ENCODE measurements around the gene TSEN2.

DNA sequence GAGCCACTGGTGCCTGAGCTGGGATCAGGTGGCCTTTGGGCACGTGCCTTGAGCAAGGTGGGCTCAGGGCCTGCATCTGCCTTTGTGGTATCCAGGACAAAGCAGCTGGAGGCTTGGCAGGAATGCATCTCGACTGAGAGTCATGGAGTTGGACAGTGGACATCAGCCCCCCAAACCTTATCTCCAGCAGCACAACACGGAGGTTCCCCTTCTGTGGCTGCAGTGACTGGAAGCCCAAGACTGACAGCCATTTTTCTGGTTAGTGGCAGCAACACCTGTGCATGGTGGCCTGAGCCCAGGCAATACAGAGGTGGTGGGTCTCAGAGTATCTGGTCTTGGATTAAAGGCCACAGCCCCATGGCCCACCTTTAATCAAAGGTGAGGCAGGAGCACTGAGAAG is 27.8 kb upstream of the TSEN2 start:
- TF ChIP-seq, protein P1, sequence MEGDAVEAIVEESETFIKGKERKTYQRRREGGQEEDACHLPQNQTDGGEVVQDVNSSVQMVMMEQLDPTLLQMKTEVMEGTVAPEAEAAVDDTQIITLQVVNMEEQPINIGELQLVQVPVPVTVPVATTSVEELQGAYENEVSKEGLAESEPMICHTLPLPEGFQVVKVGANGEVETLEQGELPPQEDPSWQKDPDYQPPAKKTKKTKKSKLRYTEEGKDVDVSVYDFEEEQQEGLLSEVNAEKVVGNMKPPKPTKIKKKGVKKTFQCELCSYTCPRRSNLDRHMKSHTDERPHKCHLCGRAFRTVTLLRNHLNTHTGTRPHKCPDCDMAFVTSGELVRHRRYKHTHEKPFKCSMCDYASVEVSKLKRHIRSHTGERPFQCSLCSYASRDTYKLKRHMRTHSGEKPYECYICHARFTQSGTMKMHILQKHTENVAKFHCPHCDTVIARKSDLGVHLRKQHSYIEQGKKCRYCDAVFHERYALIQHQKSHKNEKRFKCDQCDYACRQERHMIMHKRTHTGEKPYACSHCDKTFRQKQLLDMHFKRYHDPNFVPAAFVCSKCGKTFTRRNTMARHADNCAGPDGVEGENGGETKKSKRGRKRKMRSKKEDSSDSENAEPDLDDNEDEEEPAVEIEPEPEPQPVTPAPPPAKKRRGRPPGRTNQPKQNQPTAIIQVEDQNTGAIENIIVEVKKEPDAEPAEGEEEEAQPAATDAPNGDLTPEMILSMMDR (conservative IDR thresholded peaks at IDR 0.05; ENCODE audit: low read length) = no peak
- no peak for TF ChIP-seq EZH2phosphoT487 (IDR thresholded peaks at IDR 0.05; ENCODE audit: borderline replicate concordance, low read depth, low read length)
